ENCODE results near the gene ZNF160.

GRCh38 chr19:53045536-53045935 is 57.7 kb downstream of the ZNF160 start:
- TF ChIP-seq CTCF (IDR thresholded peaks at IDR 0.05; ENCODE audit: insufficient read depth, low read depth, low read length), result no peak
- no peak for TF ChIP-seq EZH2 (IDR thresholded peaks at IDR 0.05; ENCODE audit: insufficient read depth, low read length)

Measured in astrocyte (in vitro differentiated cells and primary cell).